ENCODE data around the gene DNASE2.

Gene DNASE2

GRCh38 chr19:12867120-12868099, 13.8 kb downstream of the DNASE2 start:
- Mint-ChIP-seq H3K27me3 (ENCODE audit: low read depth, poor library complexity) (peaks cover 27% of the 10 kb centered on the region), H3K36me3 (ENCODE audit: low read depth) (peaks cover 19% of the 10 kb centered on the region), H3K27ac (peak overlapping the region; percentile 65), H3K4me3 (peak overlapping the region; percentile 82), H3K4me1 (peaks cover 13% of the 10 kb centered on the region), H3K9me3 (peaks cover 8% of the 10 kb centered on the region)
- TF ChIP-seq, protein P1, sequence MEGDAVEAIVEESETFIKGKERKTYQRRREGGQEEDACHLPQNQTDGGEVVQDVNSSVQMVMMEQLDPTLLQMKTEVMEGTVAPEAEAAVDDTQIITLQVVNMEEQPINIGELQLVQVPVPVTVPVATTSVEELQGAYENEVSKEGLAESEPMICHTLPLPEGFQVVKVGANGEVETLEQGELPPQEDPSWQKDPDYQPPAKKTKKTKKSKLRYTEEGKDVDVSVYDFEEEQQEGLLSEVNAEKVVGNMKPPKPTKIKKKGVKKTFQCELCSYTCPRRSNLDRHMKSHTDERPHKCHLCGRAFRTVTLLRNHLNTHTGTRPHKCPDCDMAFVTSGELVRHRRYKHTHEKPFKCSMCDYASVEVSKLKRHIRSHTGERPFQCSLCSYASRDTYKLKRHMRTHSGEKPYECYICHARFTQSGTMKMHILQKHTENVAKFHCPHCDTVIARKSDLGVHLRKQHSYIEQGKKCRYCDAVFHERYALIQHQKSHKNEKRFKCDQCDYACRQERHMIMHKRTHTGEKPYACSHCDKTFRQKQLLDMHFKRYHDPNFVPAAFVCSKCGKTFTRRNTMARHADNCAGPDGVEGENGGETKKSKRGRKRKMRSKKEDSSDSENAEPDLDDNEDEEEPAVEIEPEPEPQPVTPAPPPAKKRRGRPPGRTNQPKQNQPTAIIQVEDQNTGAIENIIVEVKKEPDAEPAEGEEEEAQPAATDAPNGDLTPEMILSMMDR (IDR thresholded peaks at IDR 0.05), result no peak
- peak; percentile 93 for DNase-seq

DNA sequence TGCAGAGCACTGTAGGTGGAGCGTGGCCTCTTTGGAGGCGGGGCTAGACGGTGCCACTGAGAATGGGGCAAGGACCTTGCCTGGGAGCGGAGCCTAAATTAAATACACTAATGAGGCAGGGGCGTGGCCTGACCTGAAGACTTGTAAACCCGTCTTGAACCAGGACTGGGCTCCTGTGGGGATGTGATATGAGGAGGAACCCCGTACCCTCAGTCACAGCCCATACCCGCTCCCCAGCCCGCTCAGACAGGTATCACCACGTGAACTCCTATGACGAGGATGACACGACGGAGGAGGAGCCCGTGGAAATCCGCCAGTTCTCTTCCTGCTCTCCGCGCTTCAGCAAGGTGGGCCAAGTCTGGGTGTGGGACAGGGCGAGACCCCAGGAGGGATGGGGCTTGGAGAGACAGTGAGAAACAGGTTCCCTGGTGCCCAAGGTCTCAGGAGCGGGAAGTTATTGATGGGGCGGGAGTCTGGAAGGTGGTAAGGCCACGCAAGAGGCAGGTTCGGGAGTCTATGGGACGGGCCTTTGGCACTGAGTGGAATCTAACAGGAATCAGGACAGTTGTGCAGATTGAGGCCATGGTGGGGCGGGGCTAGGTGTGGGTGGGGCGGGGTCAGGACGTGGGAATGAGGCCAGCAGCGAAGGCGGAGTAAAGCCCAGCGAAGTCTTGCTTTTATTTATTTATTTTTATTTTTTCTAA, 14.7 kb downstream of the DNASE2 start:
- Mint-ChIP-seq H3K9me3 (no peaks in the 10 kb centered on the region), H3K27ac (no peak overlapping the region), H3K36me3 (ENCODE audit: low read depth) (peaks cover 10% of the 10 kb centered on the region), H3K27me3 (ENCODE audit: low read depth, poor library complexity) (peaks cover 20% of the 10 kb centered on the region), H3K4me3 (peak overlapping the region; percentile 82), H3K4me1 (peaks cover 13% of the 10 kb centered on the region)
- no peak for DNase-seq
- TF ChIP-seq, protein P1 (IDR thresholded peaks at IDR 0.05), result no peak

DNA sequence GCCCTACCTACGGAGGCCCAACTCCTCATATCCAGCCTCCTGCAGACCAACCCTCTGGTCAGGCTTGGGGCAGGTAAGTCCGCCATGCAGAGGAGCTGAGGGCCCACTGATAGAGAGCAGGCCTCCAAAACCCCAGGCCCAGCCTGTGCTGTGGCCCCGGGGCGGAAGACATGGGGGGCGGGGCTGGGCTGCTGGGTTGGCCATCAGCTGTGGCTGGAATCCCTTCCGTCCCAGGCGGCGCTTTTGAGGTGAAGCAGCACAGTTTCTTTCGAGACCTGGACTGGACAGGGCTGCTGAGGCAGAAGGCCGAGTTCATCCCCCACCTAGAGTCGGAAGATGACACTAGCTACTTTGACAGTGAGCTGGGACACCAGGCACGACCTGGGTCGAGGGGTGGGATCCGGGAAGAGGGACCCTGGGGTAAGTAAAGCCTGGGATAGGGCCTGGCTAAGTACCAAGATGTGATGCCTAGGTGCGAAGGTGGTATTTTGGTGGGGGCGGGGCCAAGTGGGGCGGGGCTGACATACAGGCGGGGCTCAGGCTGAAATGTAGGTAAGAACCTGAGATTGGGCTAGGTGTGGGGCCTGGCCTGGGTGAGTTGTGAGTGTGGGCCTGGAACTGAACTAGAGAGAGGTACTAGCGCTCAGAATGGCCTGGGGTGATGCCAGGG, 15.4 kb downstream of the DNASE2 start:
- H3K36me3 Mint-ChIP-seq (ENCODE audit: low read depth), result peaks cover 8% of the 10 kb centered on the region
- no peaks in the 10 kb centered on the region for H3K9me3 Mint-ChIP-seq
- no peak overlapping the region for H3K27ac Mint-ChIP-seq
- H3K4me1 Mint-ChIP-seq, result peaks cover 13% of the 10 kb centered on the region
- DNase-seq, result no peak
- TF ChIP-seq, protein P1 (IDR thresholded peaks at IDR 0.05), result no peak
- H3K27me3 Mint-ChIP-seq (ENCODE audit: low read depth, poor library complexity), result peaks cover 25% of the 10 kb centered on the region
- H3K4me3 Mint-ChIP-seq, result peak overlapping the region; percentile 82

GRCh38 chr19:12864721-12865715, 16.2 kb downstream of the DNASE2 start:
- Mint-ChIP-seq H3K36me3 (ENCODE audit: low read depth) (peaks cover 5% of the 10 kb centered on the region), H3K4me3 (no peak overlapping the region), H3K4me1 (peaks cover 14% of the 10 kb centered on the region), H3K27me3 (ENCODE audit: low read depth, poor library complexity) (peaks cover 25% of the 10 kb centered on the region), H3K9me3 (no peaks in the 10 kb centered on the region), H3K27ac (peak overlapping the region; percentile 64)
- no peak for DNase-seq
- TF ChIP-seq, protein P1 (IDR thresholded peaks at IDR 0.05), result no peak

- Mint-ChIP-seq H3K27ac (no peak overlapping the region), H3K9me3 (no peaks in the 10 kb centered on the region), H3K27me3 (ENCODE audit: low read depth, poor library complexity) (peaks cover 25% of the 10 kb centered on the region), H3K36me3 (ENCODE audit: low read depth) (peaks cover 4% of the 10 kb centered on the region), H3K4me1 (peaks cover 18% of the 10 kb centered on the region), H3K4me3 (no peak overlapping the region)
- TF ChIP-seq, protein P1 (IDR thresholded peaks at IDR 0.05), result no peak
- no peak for DNase-seq
These were observed 17.1 kb downstream of the DNASE2 start for GRCh38 chr19:12864143-12864542.
